K562 (cell line): ENCODE results near the gene CCSER1.

Source experiments
- CTCF ChIP-seq, 3 experiments: IDR thresholded peaks in 2 of 3; conservative IDR thresholded peaks in 1 of 3; 2 replicates each; pipeline ENCODE4 v1.5.1; 2011 to 2012; ENCODE audit warnings: low read length in 3 of 3, mild to moderate bottlenecking in 3 of 3, control low read depth in 2 of 3, improper control_type of control experiment in 1 of 3, inconsistent platforms in 1 of 3, low read depth in 1 of 3, mixed read lengths in 1 of 3, moderate library complexity in 1 of 3; ENCODE audit not compliant: insufficient read depth in 2 of 3
- GTF3C2 ChIP-seq: IDR thresholded peaks from 3 replicates; pipeline ENCODE4 v1.6.1; 2011; ENCODE audit warnings: borderline replicate concordance, mild to moderate bottlenecking, moderate library complexity; ENCODE audit not compliant: insufficient read length; ENCODE audit errors: extremely low read depth
- NBN ChIP-seq: fragments of 450-650 bp; IDR thresholded peaks from 2 replicates; pipeline ENCODE4 v1.6.1; 2016; ENCODE audit warnings: low read depth, mild to moderate bottlenecking
- NCOA2 ChIP-seq, 2 experiments: fragments of 450-650 bp; IDR thresholded peaks; 2 replicates each; pipeline ENCODE4 v1.6.1; 2018; ENCODE audit warnings: mild to moderate bottlenecking in 2 of 2, moderate library complexity in 1 of 2; ENCODE audit not compliant: partially characterized antibody in 2 of 2
- POLR2AphosphoS5 ChIP-seq: IDR thresholded peaks from 2 replicates; pipeline ENCODE4 v1.6.1; 2011; ENCODE audit warnings: mild to moderate bottlenecking, low read depth, low read length, moderate library complexity; ENCODE audit not compliant: control insufficient read depth, insufficient read depth
- TFE3 ChIP-seq: fragments of 450-650 bp; formaldehyde crosslinking; IDR thresholded peaks from 2 replicates; pipeline ENCODE4 v1.4.0; 2020; ENCODE audit warnings: mild to moderate bottlenecking, mixed read lengths
- ZBTB1 ChIP-seq: sonication (generic); formaldehyde crosslinking; IDR thresholded peaks from 2 replicates; pipeline ENCODE4 v1.8.1; 2023; ENCODE audit warnings: missing genetic modification reagents, low read depth, mild to moderate bottlenecking, borderline replicate concordance
- ZFP91 ChIP-seq: sonication (generic); formaldehyde crosslinking; IDR thresholded peaks from 2 replicates; pipeline ENCODE4 v1.8.0; 2022; ENCODE audit warnings: mild to moderate bottlenecking, missing genetic modification reagents
- ZNF217 ChIP-seq: sonication (generic); formaldehyde crosslinking; IDR thresholded peaks from 2 replicates; pipeline ENCODE4 v1.8.0; 2022; ENCODE audit warnings: mild to moderate bottlenecking, missing genetic modification reagents
- TF ChIP-seq, protein P1 (sequence below): sonication (generic); formaldehyde crosslinking; IDR thresholded peaks from 2 replicates; pipeline ENCODE4 v1.8.0; 2022; ENCODE audit warnings: missing genetic modification reagents, mild to moderate bottlenecking, moderate library complexity, borderline replicate concordance
- TF ChIP-seq, protein P2 (sequence below): fragments of 250-450 bp; sonication (Bioruptor Pico); IDR thresholded peaks from 2 replicates; pipeline ENCODE4 v1.8.0; 2021; ENCODE audit warnings: mild to moderate bottlenecking, moderate library complexity

DNA sequence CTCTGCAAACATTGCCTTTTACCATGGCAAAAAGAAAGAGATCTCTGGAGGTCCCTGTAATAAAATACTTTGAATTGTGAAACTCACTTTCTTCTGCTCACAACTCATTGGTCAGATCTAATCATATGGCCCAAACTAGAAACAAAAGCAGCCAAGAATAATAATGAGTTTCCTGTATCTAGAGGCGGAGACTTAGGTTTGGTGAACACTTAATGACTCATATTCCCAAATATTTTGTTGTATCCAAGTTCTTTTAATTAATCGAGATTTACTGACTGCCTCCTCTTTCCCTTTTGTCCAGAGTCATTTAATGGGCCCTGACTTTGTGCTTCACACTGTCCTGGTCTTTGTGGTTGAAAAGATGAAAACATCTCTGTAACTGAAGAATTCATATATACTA lies 190.6 kb downstream of the CCSER1 start:
- TF ChIP-seq ZNF217 (CRISPR knock-in tag) (no peak), POLR2AphosphoS5 (no peak), TFE3 (CRISPR knock-in tag) (no peak), ZBTB1 (CRISPR knock-in tag) (no peak), ZFP91 (CRISPR knock-in tag) (no peak), NBN (no peak), GTF3C2 (no peak), NCOA2 (IDR thresholded peaks at IDR 0.05; ENCODE audit: partially characterized antibody in 2 of 2) (no peak), CTCF (IDR thresholded peaks at IDR 0.05 in 2 of 3, conservative IDR thresholded peaks at IDR 0.05 in 1 of 3; ENCODE audit: insufficient read depth in 2 of 3, low read depth in 1 of 3, low read length in 3 of 3) (no peak)
- TF ChIP-seq, protein P1, sequence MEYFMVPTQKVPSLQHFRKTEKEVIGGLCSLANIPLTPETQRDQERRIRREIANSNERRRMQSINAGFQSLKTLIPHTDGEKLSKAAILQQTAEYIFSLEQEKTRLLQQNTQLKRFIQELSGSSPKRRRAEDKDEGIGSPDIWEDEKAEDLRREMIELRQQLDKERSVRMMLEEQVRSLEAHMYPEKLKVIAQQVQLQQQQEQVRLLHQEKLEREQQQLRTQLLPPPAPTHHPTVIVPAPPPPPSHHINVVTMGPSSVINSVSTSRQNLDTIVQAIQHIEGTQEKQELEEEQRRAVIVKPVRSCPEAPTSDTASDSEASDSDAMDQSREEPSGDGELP (CRISPR knock-in tag): no peak
- TF ChIP-seq, protein P2, sequence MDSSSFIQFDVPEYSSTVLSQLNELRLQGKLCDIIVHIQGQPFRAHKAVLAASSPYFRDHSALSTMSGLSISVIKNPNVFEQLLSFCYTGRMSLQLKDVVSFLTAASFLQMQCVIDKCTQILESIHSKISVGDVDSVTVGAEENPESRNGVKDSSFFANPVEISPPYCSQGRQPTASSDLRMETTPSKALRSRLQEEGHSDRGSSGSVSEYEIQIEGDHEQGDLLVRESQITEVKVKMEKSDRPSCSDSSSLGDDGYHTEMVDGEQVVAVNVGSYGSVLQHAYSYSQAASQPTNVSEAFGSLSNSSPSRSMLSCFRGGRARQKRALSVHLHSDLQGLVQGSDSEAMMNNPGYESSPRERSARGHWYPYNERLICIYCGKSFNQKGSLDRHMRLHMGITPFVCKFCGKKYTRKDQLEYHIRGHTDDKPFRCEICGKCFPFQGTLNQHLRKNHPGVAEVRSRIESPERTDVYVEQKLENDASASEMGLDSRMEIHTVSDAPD (CRISPR knock-in tag): no peak
